NB4 (cell line): ENCODE measurements around the gene UNC93B1.

Source experiments
- DNase-seq: peaks from one replicate; pipeline ENCODE4 v3.0.0; 2010; ENCODE audit warnings: low read depth
- H3K4me3 ChIP-seq: one replicate; pipeline ENCODE4 v1.5.1; 2011; ENCODE audit warnings: mild to moderate bottlenecking, low read depth, low read length, moderate library complexity
- MAX ChIP-seq: IDR thresholded peaks from 2 replicates; pipeline ENCODE4 v1.6.1; 2011; ENCODE audit warnings: low read depth, low read length
- MYC ChIP-seq: IDR thresholded peaks from 2 replicates; pipeline ENCODE4 v1.6.1; 2011; ENCODE audit warnings: low read depth, low read length
- POLR2A ChIP-seq: IDR thresholded peaks from 2 replicates; pipeline ENCODE4 v1.6.1; 2011; ENCODE audit warnings: mild to moderate bottlenecking; ENCODE audit not compliant: insufficient read length; ENCODE audit errors: extremely low read depth
- TF ChIP-seq, protein P1 (sequence below): IDR thresholded peaks from one replicate; pipeline ENCODE4 v1.5.1; 2012; ENCODE audit warnings: low read depth, low read length

UNC93B1 gene

GRCh38 chr11:68014947-68015447 lies 11.1 kb upstream of the UNC93B1 start:
- DNase-seq = no peak
- TF ChIP-seq POLR2A (no peak), MAX (no peak), MYC (no peak)
- TF ChIP-seq, protein P1, sequence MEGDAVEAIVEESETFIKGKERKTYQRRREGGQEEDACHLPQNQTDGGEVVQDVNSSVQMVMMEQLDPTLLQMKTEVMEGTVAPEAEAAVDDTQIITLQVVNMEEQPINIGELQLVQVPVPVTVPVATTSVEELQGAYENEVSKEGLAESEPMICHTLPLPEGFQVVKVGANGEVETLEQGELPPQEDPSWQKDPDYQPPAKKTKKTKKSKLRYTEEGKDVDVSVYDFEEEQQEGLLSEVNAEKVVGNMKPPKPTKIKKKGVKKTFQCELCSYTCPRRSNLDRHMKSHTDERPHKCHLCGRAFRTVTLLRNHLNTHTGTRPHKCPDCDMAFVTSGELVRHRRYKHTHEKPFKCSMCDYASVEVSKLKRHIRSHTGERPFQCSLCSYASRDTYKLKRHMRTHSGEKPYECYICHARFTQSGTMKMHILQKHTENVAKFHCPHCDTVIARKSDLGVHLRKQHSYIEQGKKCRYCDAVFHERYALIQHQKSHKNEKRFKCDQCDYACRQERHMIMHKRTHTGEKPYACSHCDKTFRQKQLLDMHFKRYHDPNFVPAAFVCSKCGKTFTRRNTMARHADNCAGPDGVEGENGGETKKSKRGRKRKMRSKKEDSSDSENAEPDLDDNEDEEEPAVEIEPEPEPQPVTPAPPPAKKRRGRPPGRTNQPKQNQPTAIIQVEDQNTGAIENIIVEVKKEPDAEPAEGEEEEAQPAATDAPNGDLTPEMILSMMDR = no peak
- H3K4me3 ChIP-seq = no peak overlapping the region

GRCh38 chr11:68014157-68014946 lies 10.5 kb upstream of the UNC93B1 start:
- TF ChIP-seq, protein P1 = no peak
- TF ChIP-seq MAX (peak; percentile 18; the same call in 1 of the 2 replicates), MYC (no peak), POLR2A (no peak)
- no peak overlapping the region for H3K4me3 ChIP-seq

DNA sequence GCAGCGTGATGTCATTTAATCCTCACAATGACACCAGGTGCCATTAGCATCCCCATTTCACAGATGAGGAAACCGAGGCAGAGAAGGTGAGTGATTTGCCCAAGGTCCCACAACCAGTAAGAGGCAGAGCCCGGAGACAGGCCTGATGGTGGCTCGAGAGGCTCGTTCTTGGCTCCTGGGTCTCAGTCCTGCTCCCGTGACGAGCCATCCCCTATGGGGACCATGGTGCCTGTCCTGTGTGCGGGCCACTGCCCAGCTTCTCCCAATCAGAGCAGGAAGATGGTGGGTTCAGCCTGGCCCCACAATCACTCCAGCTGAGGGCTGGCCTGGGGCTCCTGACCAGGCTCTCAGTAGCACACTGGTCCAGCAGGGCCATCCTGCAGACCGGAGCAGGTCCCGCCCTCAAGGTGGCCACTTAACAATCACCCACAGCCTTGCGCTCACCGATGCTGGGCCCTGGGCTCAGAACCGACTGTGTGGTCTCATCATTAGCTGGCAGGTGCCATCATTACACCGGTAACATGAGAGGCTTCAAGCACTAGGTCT lies 9.8 kb upstream of the UNC93B1 start:
- no peak overlapping the region for H3K4me3 ChIP-seq
- no peak for TF ChIP-seq POLR2A
- no peak for TF ChIP-seq MYC
- no peak for TF ChIP-seq MAX
- TF ChIP-seq, protein P1 = no peak
- no peak for DNase-seq

More at GRCh38 chr11:68014157-68014946, 10.5 kb upstream of the UNC93B1 start:
- DNase-seq = peak; percentile 80

DNA sequence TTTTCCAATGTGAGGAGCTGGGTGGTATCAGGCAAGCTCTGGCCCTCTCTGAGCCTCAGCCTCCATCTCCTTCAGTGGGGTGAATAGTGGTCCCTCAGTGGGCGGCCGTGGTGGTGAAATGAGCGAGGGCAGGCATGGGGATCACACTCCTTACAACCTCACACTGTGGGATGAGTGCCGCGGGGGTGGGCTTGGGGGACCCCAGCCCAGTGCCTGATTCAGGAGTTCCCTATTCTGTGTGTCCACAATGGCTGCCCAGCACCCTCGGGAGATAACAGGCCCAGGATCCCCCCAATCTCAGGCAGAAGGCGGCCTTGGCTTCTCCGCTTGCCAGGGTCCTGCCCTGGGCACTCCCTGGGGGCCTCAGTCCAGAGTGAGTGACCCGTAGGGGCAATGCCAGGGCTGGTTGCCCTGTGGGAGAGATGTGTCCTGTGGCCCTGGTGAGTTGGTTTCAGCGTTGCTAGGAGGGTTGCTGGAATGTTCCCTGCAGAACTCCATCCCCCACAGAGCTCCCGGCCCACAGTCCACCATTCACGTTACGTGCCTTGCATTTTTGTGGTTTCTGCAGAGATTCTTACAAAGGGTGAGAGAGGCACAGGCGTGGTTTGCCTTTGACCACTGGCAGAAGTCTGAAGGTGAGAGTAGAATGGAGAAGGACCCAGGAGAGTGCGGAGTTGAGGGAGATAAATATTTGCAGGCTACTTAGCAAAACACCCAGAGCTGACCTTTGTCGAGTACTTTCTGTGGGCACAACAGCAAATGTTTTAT lies 9.1 kb upstream of the UNC93B1 start:
- DNase-seq = no peak
- TF ChIP-seq POLR2A (no peak), MYC (no peak), MAX (no peak)
- TF ChIP-seq, protein P1 = no peak
- no peak overlapping the region for H3K4me3 ChIP-seq

GRCh38 chr11:68012044-68012842 lies 8.3 kb upstream of the UNC93B1 start:
- no peak overlapping the region for H3K4me3 ChIP-seq
- DNase-seq = no peak
- TF ChIP-seq POLR2A = no peak
- no peak for TF ChIP-seq MAX
- TF ChIP-seq, protein P1 = no peak
- no peak for TF ChIP-seq MYC
